WI38 (cell line): ENCODE data around the gene MMP27.

Experiments
- H3K4me3 ChIP-seq: 2 replicates; pipeline ENCODE4 v1.5.1; 2011; ENCODE audit warnings: low read depth, mild to moderate bottlenecking, control low read depth, low read length
- CTCF ChIP-seq: IDR thresholded peaks from 2 replicates; pipeline ENCODE4 v1.5.1; 2012; ENCODE audit warnings: low read depth, mild to moderate bottlenecking, control low read depth, low read length

The MMP27 gene

GRCh38 chr11:102729849-102730815 is 24.6 kb upstream of the MMP27 start:
- H3K4me3 ChIP-seq, result no peak overlapping the region
- TF ChIP-seq CTCF, result no peak

- no peak for TF ChIP-seq CTCF
- H3K4me3 ChIP-seq, result no peak overlapping the region
Measured at GRCh38 chr11:102727890-102728289, 22.3 kb upstream of the MMP27 start.

- H3K4me3 ChIP-seq, result no peak within 1 kb of the TSS
- no peak for TF ChIP-seq CTCF
Measured at GRCh38 chr11:102724904-102725500, 19.4 kb upstream of the MMP27 start, which contains the start of gene MMP8. MMP8 (minus strand) TSS chr11:102724954; CDS start chr11:102724855, 99 bp downstream.

- TF ChIP-seq CTCF, result no peak
- no peak overlapping the region for H3K4me3 ChIP-seq
Measured at GRCh38 chr11:102722821-102723220, 17.3 kb upstream of the MMP27 start.

- H3K4me3 ChIP-seq, result no peak overlapping the region
- TF ChIP-seq CTCF, result no peak
Measured at GRCh38 chr11:102719620-102720277, 14.2 kb upstream of the MMP27 start.

- no peak for TF ChIP-seq CTCF
Measured at GRCh38 chr11:102717280-102717679, 11.7 kb upstream of the MMP27 start.

More at GRCh38 chr11:102717280-102717679, 11.7 kb upstream of the MMP27 start:
- H3K4me3 ChIP-seq, result no peak overlapping the region
